ENCODE measurements around the gene CHN2.

Gene CHN2

GRCh38 chr7:29335188-29336083, 140.9 kb downstream of the CHN2 start:
- Histone ChIP-seq H3K79me2 (ENCODE audit: insufficient read depth, low read depth) (no peaks in the 10 kb centered on the region), H3K4me3 (IDR thresholded peaks at IDR 0.05; ENCODE audit: insufficient read depth, low read depth, low read length) (no peak overlapping the region), H2AFZ (ENCODE audit: low read depth) (no peak overlapping the region), H3K36me3 (ENCODE audit: insufficient read depth) (no peaks in the 10 kb centered on the region), H3K27me3 (ENCODE audit: insufficient read depth, low read depth) (no peaks in the 10 kb centered on the region), H4K20me1 (ENCODE audit: insufficient read depth) (no peaks in the 10 kb centered on the region), H3K4me2 (no peak overlapping the region), H3K27ac (no peak overlapping the region), H3K4me1 (ENCODE audit: low read depth, poor library complexity, severe bottlenecking) (no peaks in the 10 kb centered on the region), H3K9ac (no peak overlapping the region)
- TF ChIP-seq, protein P1, sequence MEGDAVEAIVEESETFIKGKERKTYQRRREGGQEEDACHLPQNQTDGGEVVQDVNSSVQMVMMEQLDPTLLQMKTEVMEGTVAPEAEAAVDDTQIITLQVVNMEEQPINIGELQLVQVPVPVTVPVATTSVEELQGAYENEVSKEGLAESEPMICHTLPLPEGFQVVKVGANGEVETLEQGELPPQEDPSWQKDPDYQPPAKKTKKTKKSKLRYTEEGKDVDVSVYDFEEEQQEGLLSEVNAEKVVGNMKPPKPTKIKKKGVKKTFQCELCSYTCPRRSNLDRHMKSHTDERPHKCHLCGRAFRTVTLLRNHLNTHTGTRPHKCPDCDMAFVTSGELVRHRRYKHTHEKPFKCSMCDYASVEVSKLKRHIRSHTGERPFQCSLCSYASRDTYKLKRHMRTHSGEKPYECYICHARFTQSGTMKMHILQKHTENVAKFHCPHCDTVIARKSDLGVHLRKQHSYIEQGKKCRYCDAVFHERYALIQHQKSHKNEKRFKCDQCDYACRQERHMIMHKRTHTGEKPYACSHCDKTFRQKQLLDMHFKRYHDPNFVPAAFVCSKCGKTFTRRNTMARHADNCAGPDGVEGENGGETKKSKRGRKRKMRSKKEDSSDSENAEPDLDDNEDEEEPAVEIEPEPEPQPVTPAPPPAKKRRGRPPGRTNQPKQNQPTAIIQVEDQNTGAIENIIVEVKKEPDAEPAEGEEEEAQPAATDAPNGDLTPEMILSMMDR (conservative IDR thresholded peaks at IDR 0.05; ENCODE audit: low read depth, low read length) = no peak

DNA sequence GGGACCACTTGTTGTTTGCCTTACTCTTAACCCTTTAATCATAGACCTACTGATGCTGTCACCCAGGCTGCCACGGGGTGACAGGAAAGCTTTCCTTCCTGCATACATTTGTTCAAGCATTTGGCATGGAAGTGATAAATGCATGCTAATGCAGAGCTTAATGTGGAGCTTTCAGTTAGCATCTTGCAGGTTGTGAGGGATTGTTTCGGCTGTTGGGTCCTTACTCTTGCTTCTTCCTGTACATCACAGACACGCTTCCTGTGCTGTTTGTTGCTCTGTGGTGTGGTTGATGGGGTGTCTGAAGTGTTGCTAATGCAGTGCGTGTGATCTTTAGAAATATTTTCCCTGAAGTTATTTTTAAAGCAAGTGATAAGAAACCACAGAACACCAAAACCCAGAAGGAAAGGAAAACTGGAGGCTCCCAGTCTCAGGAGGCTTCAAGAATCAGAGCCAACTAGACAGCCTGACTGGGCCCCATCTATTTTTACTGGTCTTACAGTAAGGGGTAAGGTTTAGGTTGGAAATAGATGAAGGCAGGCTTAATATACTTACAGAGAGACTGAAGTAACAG, 143.1 kb downstream of the CHN2 start:
- H3K79me2 ChIP-seq (ENCODE audit: insufficient read depth, low read depth) = no peaks in the 10 kb centered on the region
- H3K27ac ChIP-seq = no peak overlapping the region
- H3K27me3 ChIP-seq (ENCODE audit: insufficient read depth, low read depth) = no peaks in the 10 kb centered on the region
- no peaks in the 10 kb centered on the region for H3K36me3 ChIP-seq (ENCODE audit: insufficient read depth)
- TF ChIP-seq, protein P1 (conservative IDR thresholded peaks at IDR 0.05; ENCODE audit: low read depth, low read length) = no peak
- no peak overlapping the region for H3K4me2 ChIP-seq
- no peaks in the 10 kb centered on the region for H4K20me1 ChIP-seq (ENCODE audit: insufficient read depth)
- H3K9ac ChIP-seq = no peak overlapping the region
- H3K4me1 ChIP-seq (ENCODE audit: low read depth, poor library complexity, severe bottlenecking) = no peaks in the 10 kb centered on the region
- no peak overlapping the region for H2AFZ ChIP-seq (ENCODE audit: low read depth)
- H3K4me3 ChIP-seq (IDR thresholded peaks at IDR 0.05; ENCODE audit: insufficient read depth, low read depth, low read length) = no peak overlapping the region

- Histone ChIP-seq H2AFZ (ENCODE audit: low read depth) (no peak overlapping the region), H4K20me1 (ENCODE audit: insufficient read depth) (no peaks in the 10 kb centered on the region), H3K27me3 (ENCODE audit: insufficient read depth, low read depth) (no peaks in the 10 kb centered on the region), H3K27ac (no peak overlapping the region), H3K4me3 (IDR thresholded peaks at IDR 0.05; ENCODE audit: insufficient read depth, low read depth, low read length) (no peak overlapping the region), H3K36me3 (ENCODE audit: insufficient read depth) (no peaks in the 10 kb centered on the region), H3K4me2 (no peak overlapping the region), H3K79me2 (ENCODE audit: insufficient read depth, low read depth) (no peaks in the 10 kb centered on the region), H3K4me1 (ENCODE audit: low read depth, poor library complexity, severe bottlenecking) (no peaks in the 10 kb centered on the region), H3K9ac (no peak overlapping the region)
- TF ChIP-seq, protein P1 (conservative IDR thresholded peaks at IDR 0.05; ENCODE audit: low read depth, low read length) = no peak
Observed at GRCh38 chr7:29340696-29341095, 146.1 kb downstream of the CHN2 start.

DNA sequence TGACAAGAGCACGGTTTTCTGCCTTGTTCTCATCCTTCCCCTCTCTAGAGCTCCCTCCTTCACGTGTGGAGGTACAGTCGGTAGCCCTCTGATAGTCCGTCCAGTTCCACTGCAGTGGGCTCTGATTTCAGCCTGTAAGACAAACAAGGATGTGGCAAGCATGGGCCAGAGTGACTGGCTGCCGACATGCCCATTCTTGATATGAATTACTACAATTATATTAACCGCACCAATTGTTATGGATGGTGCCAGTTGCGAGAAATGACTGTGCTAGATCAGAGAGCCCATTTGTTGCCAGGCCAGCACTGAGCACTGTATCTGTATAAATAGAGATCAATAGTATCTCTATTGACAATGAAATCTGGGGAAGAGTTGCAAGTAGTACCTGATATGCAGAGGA, 146.6 kb downstream of the CHN2 start:
- TF ChIP-seq, protein P1 (conservative IDR thresholded peaks at IDR 0.05; ENCODE audit: low read depth, low read length) = no peak
- Histone ChIP-seq H3K9ac (no peak overlapping the region), H2AFZ (ENCODE audit: low read depth) (no peak overlapping the region), H3K36me3 (ENCODE audit: insufficient read depth) (no peaks in the 10 kb centered on the region), H3K4me2 (no peak overlapping the region), H3K27me3 (ENCODE audit: insufficient read depth, low read depth) (no peaks in the 10 kb centered on the region), H3K79me2 (ENCODE audit: insufficient read depth, low read depth) (no peaks in the 10 kb centered on the region), H3K4me1 (ENCODE audit: low read depth, poor library complexity, severe bottlenecking) (no peaks in the 10 kb centered on the region), H4K20me1 (ENCODE audit: insufficient read depth) (no peaks in the 10 kb centered on the region), H3K27ac (no peak overlapping the region), H3K4me3 (IDR thresholded peaks at IDR 0.05; ENCODE audit: insufficient read depth, low read depth, low read length) (no peak overlapping the region)

Data from KMS-11 (cell line).